ENCODE results near the gene CREB3L2. TPM values are rescaled to one million over a fixed set of nuclear protein-coding genes. Genes with fewer than 3 reads are reported as not detected.
"Not testable (repeated sequence)": the region's sequence is repeated elsewhere in the genome, so short reads cannot be mapped to it uniquely, and the experiment has no call there.

Gene CREB3L2
- total RNA-seq, 2 donors from 2014 or later = 106 to 129 TPM

- intact Hi-C loops (cut with DNase I) = no loop called here
- DNase-seq (ENCODE audit: low spot score) = peak; percentile 87
These were observed 9.1 kb downstream of the CREB3L2 start for GRCh38 chr7:137992550-137993394.

- DNase-seq (ENCODE audit: low spot score) = no peak
- intact Hi-C loops (cut with DNase I) = no loop called here
These were observed 9.8 kb downstream of the CREB3L2 start for GRCh38 chr7:137992104-137992549.

GRCh38 chr7:137990251-137990941 is 11.5 kb downstream of the CREB3L2 start:
- intact Hi-C loops (cut with DNase I) = no loop called here
- no peak for DNase-seq (ENCODE audit: low spot score)

GRCh38 chr7:137989590-137989989 is 12.3 kb downstream of the CREB3L2 start:
- intact Hi-C loops (cut with DNase I) = loop anchor here (5.0 to 10.0 kb wide), 3 partner anchors 37 to 55 kb away; no protein-coding TSS in a partner anchor
- no peak for DNase-seq (ENCODE audit: low spot score)

GRCh38 chr7:137989094-137989493 is 12.8 kb downstream of the CREB3L2 start:
- no peak for DNase-seq (ENCODE audit: low spot score)
- intact Hi-C loops (cut with DNase I) = loop anchor here (5.0 to 10.0 kb wide), 3 partner anchors 37 to 54 kb away; no protein-coding TSS in a partner anchor

- no peak for DNase-seq (ENCODE audit: low spot score)
- intact Hi-C loops (cut with DNase I) = loop anchor here (5.0 to 10.0 kb wide), 3 partner anchors 36 to 53 kb away; no protein-coding TSS in a partner anchor
These were observed 13.9 kb downstream of the CREB3L2 start for GRCh38 chr7:137987968-137988367.

GRCh38 chr7:137987563-137987962 is 14.3 kb downstream of the CREB3L2 start:
- intact Hi-C loops (cut with DNase I) = loop anchor here (5.0 to 10.0 kb wide), 3 partner anchors 35 to 53 kb away; no protein-coding TSS in a partner anchor
- no peak for DNase-seq (ENCODE audit: low spot score)

GRCh38 chr7:137987018-137987349 is 14.9 kb downstream of the CREB3L2 start:
- no peak for DNase-seq (ENCODE audit: low spot score)
- intact Hi-C loops (cut with DNase I) = loop anchor here (5.0 to 10.0 kb wide), 3 partner anchors 35 to 52 kb away; no protein-coding TSS in a partner anchor

- no peak for DNase-seq (ENCODE audit: low spot score)
- intact Hi-C loops (cut with DNase I) = loop anchor here (5.0 to 10.0 kb wide), 3 partner anchors 34 to 52 kb away; no protein-coding TSS in a partner anchor
These were observed 15.5 kb downstream of the CREB3L2 start for GRCh38 chr7:137986252-137987017.

- intact Hi-C loops (cut with DNase I) = loop anchor here (5.0 to 10.0 kb wide), 3 partner anchors 34 to 51 kb away; no protein-coding TSS in a partner anchor
These were observed 16.0 kb downstream of the CREB3L2 start for GRCh38 chr7:137985897-137986251.

GRCh38 chr7:137985253-137985896 is 16.5 kb downstream of the CREB3L2 start:
- intact Hi-C loops (cut with DNase I) = loop anchor here (5.0 to 10.0 kb wide), 3 partner anchors 33 to 51 kb away; no protein-coding TSS in a partner anchor
- no peak for DNase-seq (ENCODE audit: low spot score)

More at GRCh38 chr7:137985897-137986251, 16.0 kb downstream of the CREB3L2 start:
- DNase-seq (ENCODE audit: low spot score) = no peak

GRCh38 chr7:137984181-137985041 is 17.5 kb downstream of the CREB3L2 start:
- no peak for DNase-seq (ENCODE audit: low spot score)
- intact Hi-C loops (cut with DNase I) = loop anchor here (5.0 to 10.0 kb wide), 3 partner anchors 32 to 50 kb away; no protein-coding TSS in a partner anchor

- intact Hi-C loops (cut with DNase I) = loop anchor here in 1 of 2 donors (10.0 kb wide), 1 partner anchor 49 kb away; no protein-coding TSS in a partner anchor
- DNase-seq (ENCODE audit: low spot score) = no peak
These were observed 18.4 kb downstream of the CREB3L2 start for GRCh38 chr7:137983323-137984008.

- intact Hi-C loops (cut with DNase I) = loop anchor here in 1 of 2 donors (10.0 kb wide), 1 partner anchor 48 kb away; no protein-coding TSS in a partner anchor
- DNase-seq (ENCODE audit: low spot score) = not testable (repeated sequence)
These were observed 19.5 kb downstream of the CREB3L2 start for GRCh38 chr7:137982394-137982793.

- no peak for DNase-seq (ENCODE audit: low spot score)
- intact Hi-C loops (cut with DNase I) = loop anchor here in 1 of 2 donors (10.0 kb wide), 1 partner anchor 47 kb away; no protein-coding TSS in a partner anchor
These were observed 20.2 kb downstream of the CREB3L2 start for GRCh38 chr7:137981668-137982067.

GRCh38 chr7:137981175-137981574 is 20.7 kb downstream of the CREB3L2 start:
- intact Hi-C loops (cut with DNase I) = loop anchor here in 1 of 2 donors (10.0 kb wide), 1 partner anchor 46 kb away; no protein-coding TSS in a partner anchor
- DNase-seq (ENCODE audit: low spot score) = no peak

GRCh38 chr7:137980308-137980707 is 21.6 kb downstream of the CREB3L2 start:
- intact Hi-C loops (cut with DNase I) = loop anchor here in 1 of 2 donors (10.0 kb wide), 1 partner anchor 46 kb away; no protein-coding TSS in a partner anchor
- DNase-seq (ENCODE audit: low spot score) = no peak

Measured in posterior vena cava (tissue), 2 donors.